Stimulated activated CD4-positive, alpha-beta T cell treated with anti-CD3 and anti-CD28 coated beads, Interleukin-1b, Interleukin-23, amount 100 ng/mL, for 48 hours (primary cell): Measurements from ENCODE around the gene PLP1.
A peak's percentile ranks its signal among the peaks of the same experiment; 100 is the strongest.
"Not testable (repeated sequence)": the region's sequence is repeated elsewhere in the genome, so short reads cannot be mapped to it uniquely, and the experiment has no call there.

Experiments used
- DNase-seq: peaks from one replicate; pipeline ENCODE4 v3.0.0-alpha.2; 2020

The PLP1 gene

GRCh38 chrX:103776546-103776945 lies at the start of gene PLP1:
PLP1 (plus strand) TSS chrX:103776840; CDS start chrX:103776996, 156 bp downstream.
- DNase-seq, result no peak

GRCh38 chrX:103727115-103727514 lies 49.5 kb upstream of the PLP1 start:
- DNase-seq, result no peak

GRCh38 chrX:103729015-103729414 lies 47.6 kb upstream of the PLP1 start:
- DNase-seq, result no peak

- no peak for DNase-seq
Observed at GRCh38 chrX:103730147-103730795, 46.4 kb upstream of the PLP1 start.

GRCh38 chrX:103730796-103731493 lies 45.7 kb upstream of the PLP1 start:
- no peak for DNase-seq

- DNase-seq, result no peak
Observed at GRCh38 chrX:103733017-103733416, 43.6 kb upstream of the PLP1 start.

GRCh38 chrX:103734125-103734760 lies 42.4 kb upstream of the PLP1 start:
- peak; percentile 11 for DNase-seq

GRCh38 chrX:103737696-103738095 lies 38.9 kb upstream of the PLP1 start:
- no peak for DNase-seq

- no peak for DNase-seq
Observed at GRCh38 chrX:103739421-103739820, 37.2 kb upstream of the PLP1 start.

- DNase-seq, result no peak
Observed at GRCh38 chrX:103741879-103742278, 34.8 kb upstream of the PLP1 start.

GRCh38 chrX:103742339-103742738 lies 34.3 kb upstream of the PLP1 start:
- no peak for DNase-seq

GRCh38 chrX:103747163-103747562 lies 29.5 kb upstream of the PLP1 start:
- DNase-seq, result no peak

GRCh38 chrX:103754401-103754800 lies 22.2 kb upstream of the PLP1 start:
- DNase-seq, result no peak

- no peak for DNase-seq
Observed at GRCh38 chrX:103756736-103757135, 19.9 kb upstream of the PLP1 start.

GRCh38 chrX:103758555-103758954 lies 18.1 kb upstream of the PLP1 start:
- DNase-seq, result no peak

- not testable (repeated sequence) for DNase-seq
Observed at GRCh38 chrX:103763541-103763940, 13.1 kb upstream of the PLP1 start.

GRCh38 chrX:103766813-103767555 lies 9.7 kb upstream of the PLP1 start:
- not testable (repeated sequence) for DNase-seq

- no peak for DNase-seq
Observed at GRCh38 chrX:103773445-103773844, 3.2 kb upstream of the PLP1 start.

- no peak for DNase-seq
Observed at GRCh38 chrX:103774070-103774642, 2.5 kb upstream of the PLP1 start.

GRCh38 chrX:103779141-103779789 lies 2.6 kb downstream of the PLP1 start:
- no peak for DNase-seq

- no peak for DNase-seq
Observed at GRCh38 chrX:103780336-103781061, 3.9 kb downstream of the PLP1 start.

- no peak for DNase-seq
Observed at GRCh38 chrX:103781062-103781402, 4.4 kb downstream of the PLP1 start.
